Inferior parietal cortex (tissue), 1 donor: ENCODE results near the gene TARBP2.
"Not testable (repeated sequence)": the region's sequence is repeated elsewhere in the genome, so short reads cannot be mapped to it uniquely, and the experiment has no call there.

Experiments
- DNase-seq: peaks from one replicate; pipeline ENCODE4 v3.0.0-alpha.2; 2016; ENCODE audit errors: extremely low spot score

TARBP2 gene

DNA sequence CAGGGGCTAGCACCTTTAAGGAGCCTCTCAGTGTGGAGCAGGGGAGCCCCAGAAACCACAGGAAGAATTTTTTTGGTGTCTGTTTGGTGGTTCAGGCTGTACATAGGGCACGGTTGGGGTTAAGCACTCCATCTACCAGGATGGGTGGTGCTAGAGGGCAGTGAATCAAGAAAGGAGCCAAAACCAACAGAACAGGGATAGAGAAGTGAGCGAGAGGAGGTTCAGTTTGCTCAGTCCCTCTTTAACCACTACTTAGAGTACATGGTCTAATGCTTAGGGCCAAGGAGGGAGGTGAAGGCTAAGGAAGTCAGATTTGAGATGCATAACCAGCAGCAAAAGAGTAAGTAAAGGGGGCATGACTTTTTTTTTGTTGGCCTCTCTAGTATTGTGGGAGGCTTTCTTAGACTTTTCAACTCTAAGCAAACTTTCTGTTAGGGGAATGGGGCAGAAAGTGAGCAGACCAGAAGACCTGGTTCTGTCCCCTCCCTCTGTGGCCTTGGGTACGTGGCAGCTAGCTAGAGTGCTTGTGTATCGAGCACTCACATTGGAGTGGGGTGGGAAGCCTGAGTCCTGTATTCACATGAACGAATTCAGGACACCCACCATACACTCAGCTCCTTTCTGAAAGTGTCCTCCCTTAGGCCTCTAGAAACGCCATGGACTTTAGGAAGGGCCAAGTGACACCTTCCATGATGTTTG, 12.8 kb downstream of the TARBP2 start:
- no peak for DNase-seq

- DNase-seq, result no peak
Measured at GRCh38 chr12:53514628-53515290, 13.7 kb downstream of the TARBP2 start.

GRCh38 chr12:53515291-53515680, 14.2 kb downstream of the TARBP2 start:
- no peak for DNase-seq

DNA sequence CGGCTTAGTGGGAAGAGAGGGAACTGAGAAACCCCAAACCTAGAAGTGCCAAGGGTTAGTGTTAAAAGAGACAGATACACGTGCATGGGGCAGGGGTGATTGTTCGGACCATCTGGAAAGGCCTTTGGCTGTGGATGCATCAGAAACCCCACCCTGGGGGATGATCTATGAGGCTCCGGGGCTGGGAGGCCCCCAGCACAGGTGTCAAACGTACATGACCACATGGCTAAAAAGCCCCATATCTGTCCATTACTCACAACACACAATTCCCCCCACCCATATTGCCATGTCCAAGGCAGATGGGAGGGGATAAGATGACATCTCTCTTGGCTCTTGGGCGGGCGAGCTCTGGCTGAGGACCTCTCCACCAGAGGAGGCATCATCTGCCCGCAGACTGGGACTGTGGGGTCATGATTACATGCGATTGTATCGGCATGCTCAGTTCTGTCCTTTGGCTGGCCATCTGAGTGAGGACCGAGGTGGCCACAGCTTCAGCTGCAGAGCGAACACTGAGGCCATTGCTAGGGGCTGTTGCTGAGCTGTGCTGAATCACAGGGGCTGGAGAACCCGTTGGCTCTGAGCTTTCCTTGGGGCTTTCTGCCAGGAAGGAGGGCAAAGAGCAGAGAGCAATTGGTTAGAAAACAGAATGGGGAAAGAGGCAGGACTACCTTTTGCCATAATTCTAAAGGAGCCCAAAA, 15.8 kb downstream of the TARBP2 start:
- no peak for DNase-seq

DNA sequence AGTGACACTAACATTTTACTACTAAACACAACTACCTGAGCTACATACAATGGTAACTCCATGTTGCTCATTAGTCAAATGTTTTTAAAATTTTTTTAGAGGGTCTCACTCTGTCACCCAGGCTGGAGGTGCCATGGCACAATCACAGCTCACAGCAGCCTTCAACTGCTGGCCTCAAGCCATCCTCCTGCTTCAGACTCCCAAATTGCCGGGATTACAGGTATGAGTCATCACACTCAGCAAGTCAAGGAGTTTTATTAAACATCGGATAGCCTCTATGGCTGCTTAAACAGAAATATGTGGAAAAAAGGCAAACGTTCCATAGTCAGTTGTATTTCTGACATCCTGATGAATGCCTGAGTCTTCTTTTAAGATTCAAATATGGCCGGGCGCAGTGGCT, 17.3 kb downstream of the TARBP2 start:
- no peak for DNase-seq

DNA sequence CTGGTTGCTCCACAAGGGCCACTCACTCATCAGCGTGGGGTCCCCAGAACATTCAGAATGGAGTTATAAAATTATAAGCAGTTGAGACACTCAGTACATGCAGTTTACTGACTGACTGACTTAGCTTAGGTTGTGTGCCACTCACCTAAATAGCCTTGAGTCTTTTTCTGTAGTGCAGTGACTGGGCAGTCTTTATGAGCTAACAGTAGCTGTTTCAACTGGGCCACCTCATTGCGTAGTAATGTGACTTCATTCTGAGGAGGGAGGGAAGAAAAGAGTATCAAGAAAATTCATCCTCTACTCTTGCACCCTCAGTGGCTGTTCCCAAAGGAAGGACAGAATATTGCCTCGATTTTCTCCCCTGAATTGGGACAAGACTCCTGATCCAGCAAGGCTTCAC, 22.0 kb downstream of the TARBP2 start:
- DNase-seq, result no peak

GRCh38 chr12:53524476-53524875, 23.4 kb downstream of the TARBP2 start:
- no peak for DNase-seq

GRCh38 chr12:53530061-53530460, 29.0 kb downstream of the TARBP2 start:
- no peak for DNase-seq

DNA sequence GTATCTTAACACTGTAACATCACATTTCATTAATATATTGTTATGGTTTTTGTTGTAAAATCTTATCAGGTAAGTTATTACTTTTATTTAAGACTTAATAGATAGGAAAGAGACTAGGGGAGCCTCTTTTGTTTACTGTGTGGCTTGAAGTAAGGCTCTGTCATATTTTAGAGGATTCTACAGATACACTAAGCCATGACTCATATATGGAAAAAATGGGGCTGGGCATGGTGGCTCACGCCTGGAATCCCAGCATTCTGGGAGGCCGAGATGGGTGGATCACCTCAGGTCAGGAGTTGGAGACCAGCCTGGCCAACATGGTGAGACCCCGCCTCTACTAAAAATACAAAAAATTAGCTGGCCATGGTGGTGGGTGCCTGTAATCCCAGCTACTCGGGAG, 29.8 kb downstream of the TARBP2 start:
- DNase-seq, result no peak

- no peak for DNase-seq
Measured at GRCh38 chr12:53532021-53532420, 30.9 kb downstream of the TARBP2 start.

DNA sequence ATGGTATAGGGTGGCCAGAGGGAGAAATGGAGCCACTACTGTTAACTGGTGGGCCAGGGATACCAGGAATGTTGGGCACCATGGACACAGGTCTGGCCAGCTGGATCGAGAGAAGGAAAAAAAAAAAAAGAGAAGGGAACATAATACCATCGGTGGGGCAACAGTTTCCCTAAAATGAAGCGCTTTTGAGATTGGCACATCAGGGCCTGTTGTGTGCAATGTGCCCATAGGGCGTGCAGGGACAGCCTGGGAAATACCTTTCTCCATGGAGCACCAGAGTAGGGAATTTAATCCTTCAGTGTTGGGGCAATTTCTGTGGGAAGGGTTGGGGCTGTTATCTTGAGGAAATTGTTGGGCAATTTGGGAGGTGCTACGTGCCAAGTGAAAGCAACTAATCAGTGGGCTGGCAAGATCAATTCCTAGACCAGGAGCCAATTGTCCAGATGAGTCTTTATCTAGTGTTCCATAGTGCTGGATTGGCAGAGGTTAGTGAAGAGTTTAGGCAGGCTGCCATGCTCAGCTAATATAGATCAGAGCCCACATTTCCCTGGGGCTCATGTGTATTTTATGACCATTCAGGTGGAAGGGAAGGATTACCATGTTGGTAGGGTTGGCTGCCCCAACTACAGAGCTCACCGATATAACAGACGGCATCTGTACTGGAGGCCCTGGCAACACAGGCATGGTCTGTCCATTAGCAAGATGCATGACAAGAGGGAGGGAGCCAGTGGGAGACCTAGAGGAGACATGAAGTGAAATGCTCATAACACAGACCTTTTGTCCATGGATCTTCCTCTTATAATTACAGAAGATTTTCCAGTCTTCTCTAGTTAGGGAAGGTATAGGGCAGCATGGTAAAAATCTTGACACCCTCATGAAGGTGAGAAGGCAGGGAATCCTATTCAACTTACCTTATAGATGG, 31.7 kb downstream of the TARBP2 start:
- DNase-seq, result no peak

GRCh38 chr12:53533471-53533870, 32.4 kb downstream of the TARBP2 start:
- DNase-seq, result peak; percentile 42

DNA sequence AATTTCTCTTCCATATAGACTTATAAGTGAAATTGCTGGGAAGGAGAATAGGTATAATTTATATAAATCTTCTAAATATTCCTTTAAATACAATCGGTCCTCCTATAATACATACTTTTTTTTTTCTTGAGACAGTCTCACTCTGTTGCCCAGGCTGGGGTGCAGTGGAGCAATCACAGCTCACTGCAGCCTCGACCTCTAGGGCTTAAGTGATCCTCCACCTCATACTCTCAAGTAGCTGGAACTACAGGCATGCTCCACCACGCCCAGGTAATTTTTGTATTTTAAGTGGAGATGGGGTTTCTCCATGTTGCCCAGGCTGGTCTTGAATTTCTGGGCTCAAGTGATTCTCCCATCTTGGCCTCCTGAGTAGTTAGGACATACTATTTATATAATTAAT, 35.9 kb downstream of the TARBP2 start:
- DNase-seq, result no peak

- DNase-seq, result peak; percentile 51
Measured at GRCh38 chr12:53538209-53538689, 37.2 kb downstream of the TARBP2 start.

DNA sequence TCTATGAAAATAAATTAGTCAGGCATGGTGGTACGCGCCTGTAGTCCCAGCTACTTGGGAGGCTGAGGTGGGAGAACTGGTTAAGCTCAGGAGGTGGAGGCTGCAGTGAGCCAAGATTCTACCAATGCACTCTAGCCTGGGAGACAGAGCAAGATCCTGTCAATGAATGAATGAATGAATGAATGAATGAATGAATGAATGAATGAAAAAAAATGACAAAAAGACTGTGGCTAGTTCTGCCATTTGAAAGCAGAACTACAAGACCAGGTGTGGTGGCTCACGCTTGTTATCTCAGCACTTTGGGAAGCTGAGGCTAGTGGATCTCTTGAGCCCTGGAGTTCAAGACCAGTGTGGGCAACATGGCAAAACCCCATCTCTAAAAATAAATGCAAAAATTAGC, 38.4 kb downstream of the TARBP2 start:
- DNase-seq, result no peak

- DNase-seq, result peak; percentile 79
Measured at GRCh38 chr12:53543539-53543938, 42.5 kb downstream of the TARBP2 start.

- DNase-seq, result not testable (repeated sequence)
Measured at GRCh38 chr12:53548354-53548753, 47.3 kb downstream of the TARBP2 start.

DNA sequence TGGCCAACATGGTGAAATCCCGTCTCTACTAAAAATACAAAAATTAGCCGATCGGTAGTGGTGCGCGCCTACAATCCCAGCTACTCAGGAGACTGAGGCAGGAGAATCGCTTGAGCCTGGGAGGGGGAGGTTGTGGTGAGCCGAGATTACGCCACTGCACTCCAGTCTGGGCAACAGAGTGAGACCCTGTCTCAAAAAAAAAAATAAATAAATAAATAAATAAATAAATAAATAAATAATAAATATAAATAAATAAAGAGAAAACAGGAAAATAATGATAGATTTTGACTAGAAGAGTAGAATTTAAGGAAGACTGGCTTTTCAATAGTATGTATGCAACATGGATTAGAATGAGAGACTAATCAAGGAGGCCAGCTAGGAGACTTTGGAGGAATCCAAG, 49.0 kb downstream of the TARBP2 start:
- not testable (repeated sequence) for DNase-seq

DNA sequence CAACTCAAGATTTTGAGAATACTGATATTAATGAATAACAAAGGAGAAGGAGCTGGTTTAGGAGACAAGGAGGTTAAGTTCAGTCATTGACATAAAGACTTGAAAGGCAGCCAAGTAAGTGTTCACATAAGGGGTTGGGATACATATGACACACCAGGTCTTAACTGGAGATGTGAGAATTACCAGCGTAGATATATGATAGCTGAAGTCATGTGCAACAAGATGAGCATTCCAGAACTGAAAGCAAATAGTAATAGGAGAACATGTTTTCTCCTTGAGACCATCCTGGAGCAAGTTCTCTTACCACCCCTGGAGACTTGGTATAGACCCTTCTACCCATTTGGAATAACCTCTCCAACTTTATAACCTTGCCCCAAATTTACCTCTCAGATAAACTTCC, 49.5 kb downstream of the TARBP2 start:
- DNase-seq, result no peak

- DNase-seq, result no peak
Measured at GRCh38 chr12:53551889-53552291, 50.8 kb downstream of the TARBP2 start.
